GM21526 (cell line): Measurements from ENCODE around the gene TBXA2R.
A peak's percentile ranks its signal among the peaks of the same experiment; 100 is the strongest.
"Not testable (repeated sequence)": the region's sequence is repeated elsewhere in the genome, so short reads cannot be mapped to it uniquely, and the experiment has no call there.

Experiments used
- ATAC-seq: cut with Tn5 transposase; IDR thresholded peaks from one replicate; pipeline ENCODE4 v1.9.1; 2021; ENCODE audit warnings: moderate library complexity; ENCODE audit not compliant: unreplicated experiment, low FRiP score

Gene TBXA2R

GRCh38 chr19:3641515-3642269 is 35.0 kb upstream of the TBXA2R start:
- ATAC-seq, result no peak

GRCh38 chr19:3639479-3639878 is 32.8 kb upstream of the TBXA2R start:
- no peak for ATAC-seq

DNA sequence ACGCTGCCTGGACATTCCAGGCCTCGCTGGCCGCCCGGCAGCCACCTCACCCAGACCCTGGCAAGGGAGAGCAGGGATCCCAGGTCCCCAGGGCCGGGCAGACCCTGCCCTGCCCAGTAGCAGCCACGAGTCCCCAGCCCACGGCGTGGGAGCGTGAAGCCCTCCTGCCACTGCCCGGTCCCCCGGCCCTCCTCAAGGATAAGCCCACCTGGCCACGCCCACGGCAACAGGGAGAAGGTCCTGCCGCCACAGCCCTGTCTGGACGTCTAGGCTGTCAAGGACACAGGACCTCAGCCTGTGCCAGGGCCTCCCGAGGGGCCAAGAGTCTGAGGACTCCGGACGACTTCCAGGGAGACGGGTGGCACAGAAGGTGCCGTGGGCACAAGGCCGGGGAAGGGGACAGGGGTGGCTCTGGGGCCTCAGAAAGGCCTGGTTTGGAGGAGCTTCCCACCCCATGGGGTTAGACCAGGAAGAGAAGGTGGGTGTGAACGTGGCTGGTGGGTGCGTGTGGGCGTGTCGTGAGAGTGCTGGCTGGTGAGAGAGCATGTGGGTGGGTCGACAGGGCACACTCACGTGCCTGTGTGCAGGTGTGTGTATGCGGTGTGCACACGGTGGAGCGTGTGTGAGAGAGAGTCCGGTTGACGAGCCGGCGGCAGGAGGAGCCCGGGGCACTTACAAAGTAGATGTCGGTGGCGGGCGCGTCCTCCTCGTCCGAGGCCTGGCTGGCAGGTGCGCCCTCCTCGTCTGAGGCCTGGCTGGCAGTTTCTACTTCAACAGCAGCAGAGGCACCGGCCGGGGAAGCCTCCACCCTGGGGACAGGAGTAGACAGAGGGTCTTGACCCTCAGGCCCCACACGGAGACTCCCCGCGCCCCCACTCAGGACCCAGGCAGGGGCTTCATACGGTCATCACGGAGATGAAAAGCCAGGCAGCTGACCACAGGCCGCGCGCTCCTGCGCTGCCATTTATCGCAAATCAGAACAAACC is 31.8 kb upstream of the TBXA2R start:
- no peak for ATAC-seq

DNA sequence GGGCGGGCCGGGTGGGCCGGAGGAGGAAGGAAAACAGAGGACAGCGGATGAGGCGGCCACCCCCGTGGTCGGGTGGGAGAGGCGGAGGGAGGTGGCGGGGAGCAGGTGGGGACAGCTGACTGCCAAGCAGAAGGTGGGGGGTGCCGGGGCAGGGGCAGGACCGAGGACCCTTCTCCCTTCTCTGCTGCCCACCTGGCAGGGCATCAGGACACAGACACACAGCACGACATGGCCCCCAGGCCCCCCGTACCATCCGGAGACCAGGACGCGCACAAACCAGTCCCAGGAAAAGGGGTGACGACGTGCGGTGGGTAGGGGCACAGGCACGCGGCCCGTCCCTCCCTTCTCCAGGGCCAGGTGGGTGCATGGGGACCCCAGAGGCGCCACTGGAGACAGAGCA is 30.9 kb upstream of the TBXA2R start:
- no peak for ATAC-seq

GRCh38 chr19:3636962-3637361 is 30.3 kb upstream of the TBXA2R start:
- ATAC-seq, result no peak

- ATAC-seq, result no peak
Observed at GRCh38 chr19:3636506-3636905, 29.8 kb upstream of the TBXA2R start.

DNA sequence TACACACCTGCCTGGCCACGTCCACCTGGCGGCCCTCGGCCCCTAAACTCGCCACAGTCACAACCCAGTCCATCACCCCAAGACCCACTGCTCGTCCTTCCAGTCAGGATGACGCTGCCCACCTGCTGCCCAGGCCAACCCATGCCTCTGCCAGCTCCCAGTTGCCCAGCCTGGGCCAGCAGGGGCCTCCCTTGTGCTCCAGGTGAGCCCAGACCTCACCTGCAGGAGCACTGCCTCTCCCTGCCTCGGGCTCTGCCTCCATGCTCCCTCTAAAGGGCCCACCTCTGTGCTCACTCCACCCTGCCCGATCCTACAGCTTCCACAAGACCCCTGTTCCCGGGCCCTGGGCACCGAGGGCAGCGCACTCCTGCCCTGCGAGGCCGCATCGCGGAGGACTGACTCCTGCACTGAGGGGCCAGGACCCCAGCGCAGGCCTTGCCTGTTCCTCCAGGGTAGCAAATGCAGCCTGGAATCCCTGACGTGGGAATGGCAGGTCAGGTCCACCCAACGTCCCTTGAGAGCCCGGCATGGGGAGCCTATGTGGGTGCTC is 27.9 kb upstream of the TBXA2R start:
- no peak for ATAC-seq

DNA sequence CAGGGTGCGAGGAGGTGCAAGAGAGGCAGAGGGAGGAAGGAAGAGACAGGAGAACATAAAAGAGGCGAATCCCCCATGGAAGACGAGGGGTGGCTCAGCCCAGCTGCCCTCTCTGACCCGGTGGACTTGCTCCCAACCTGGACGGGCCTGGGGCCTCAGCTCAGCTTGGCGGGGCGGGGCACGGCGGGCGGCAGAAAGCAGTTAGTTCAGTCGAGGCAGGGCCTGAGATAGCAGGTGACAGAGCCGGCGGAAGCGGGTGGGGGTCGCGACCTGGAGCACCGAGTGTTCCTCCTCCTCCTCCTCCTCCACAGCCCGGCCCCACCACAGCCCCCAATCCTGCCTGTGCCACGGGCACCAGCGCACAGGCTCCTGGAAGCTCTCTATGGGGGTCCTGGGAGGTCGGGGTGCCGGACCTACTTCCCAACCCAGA is 26.9 kb upstream of the TBXA2R start:
- no peak for ATAC-seq

GRCh38 chr19:3632739-3633558 is 26.3 kb upstream of the TBXA2R start:
- ATAC-seq, result no peak

DNA sequence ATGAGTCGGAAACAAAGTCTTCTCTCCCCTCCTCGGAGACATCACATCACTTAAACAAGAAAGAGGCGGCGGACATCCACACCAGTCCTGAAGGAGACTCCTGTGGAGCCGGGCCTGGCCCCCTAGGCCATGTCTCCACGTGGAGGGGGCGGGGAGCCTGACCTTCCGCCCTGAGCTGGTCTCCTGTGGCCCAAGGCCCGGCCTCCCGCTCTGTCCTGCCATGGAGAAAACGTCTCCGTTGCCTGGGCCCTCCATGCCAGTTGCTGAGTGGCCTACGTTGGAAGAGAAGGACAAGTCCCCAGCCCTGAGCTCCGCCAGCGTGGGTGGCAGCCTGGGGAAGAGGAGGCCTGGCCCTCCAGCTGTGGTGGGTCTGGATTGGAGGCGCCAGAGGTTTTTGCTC is 25.4 kb upstream of the TBXA2R start:
- no peak for ATAC-seq

- ATAC-seq, result no peak
Observed at GRCh38 chr19:3631053-3631861, 24.6 kb upstream of the TBXA2R start.

DNA sequence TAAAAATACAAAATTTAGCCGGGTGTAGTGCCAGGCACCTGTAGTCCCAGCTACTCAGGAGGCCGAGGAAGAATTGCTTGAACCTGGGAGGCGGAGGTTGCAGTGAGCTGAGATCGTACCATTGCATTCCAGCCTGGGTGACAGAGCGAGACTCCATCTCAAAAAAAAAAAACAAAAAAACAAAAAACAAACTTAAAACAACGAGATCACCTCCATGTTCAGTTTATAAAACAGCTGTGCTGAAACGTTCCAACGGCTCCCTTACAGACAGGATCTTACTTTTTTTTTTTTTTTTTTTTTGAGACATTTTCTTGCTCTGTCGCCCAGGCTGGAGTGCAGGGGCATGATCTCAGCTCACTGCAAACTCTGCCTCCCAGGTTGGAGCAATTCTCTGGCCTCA is 22.1 kb upstream of the TBXA2R start:
- ATAC-seq, result not testable (repeated sequence)

DNA sequence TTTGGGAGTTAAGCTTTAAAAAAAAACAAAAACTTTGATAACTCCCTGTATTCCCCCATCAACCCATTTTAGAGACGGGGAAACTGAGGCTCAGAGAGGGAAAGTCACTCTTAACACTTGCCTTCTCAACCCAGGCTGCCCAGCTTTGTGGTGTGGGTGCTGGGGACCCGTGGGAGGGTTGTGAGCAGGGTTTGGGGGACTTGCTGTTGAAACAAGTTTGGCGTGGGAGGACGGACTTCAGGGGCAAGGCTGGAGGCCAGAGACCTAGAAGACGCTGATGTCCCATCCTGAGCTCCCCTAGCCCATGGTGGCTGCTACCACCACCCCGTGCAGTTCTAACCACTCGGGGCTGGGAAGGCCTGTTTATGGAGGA is 20.7 kb upstream of the TBXA2R start:
- ATAC-seq, result no peak

DNA sequence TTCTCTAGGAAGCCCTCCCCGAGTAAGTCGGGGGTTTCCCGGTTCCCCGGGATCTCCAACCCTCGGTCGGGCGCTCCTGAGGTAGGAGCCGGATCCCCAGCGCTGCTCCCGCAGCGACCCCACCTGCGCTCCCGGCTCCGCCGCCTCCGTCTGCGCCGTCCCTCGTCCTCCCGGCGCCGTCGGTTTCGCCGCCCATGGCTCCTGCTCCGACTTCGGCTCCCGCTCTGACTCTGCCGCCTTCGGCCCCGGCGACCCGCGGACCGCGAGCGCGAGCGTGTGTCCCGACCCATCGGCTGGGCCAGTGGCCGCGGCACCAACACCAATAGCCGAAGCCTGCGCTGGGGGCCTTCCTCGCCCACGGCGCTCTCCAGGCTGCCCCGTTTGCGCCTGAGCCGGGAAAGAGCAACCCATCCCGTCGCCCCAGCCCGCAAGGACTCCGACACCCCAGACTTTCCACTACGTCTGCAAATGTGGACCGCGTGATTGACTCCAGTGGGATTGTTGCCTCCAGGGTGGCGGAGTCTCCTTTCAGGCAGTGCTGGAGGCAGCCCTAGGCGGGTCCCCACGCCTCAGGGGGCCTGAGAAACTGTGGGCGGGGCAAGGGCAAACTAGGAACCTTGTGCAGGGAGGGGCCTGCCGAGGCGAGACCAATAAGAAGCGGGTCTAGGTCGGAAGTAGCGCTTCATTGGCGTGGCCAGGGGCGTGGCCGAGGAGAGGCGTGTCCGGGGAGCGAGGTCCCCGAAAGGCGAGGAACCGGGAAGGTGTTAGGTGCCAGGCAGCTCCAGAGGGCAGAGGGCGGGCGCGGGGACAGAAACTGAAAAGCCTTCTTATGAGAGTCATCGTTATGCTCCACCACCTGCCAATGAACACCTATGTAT is 20.0 kb upstream of the TBXA2R start, which contains the start of gene CACTIN:
Gene CACTIN, minus strand, starts transcription at position 318 of the 878 bp plus-strand sequence. Its CDS starts 28 bp downstream, at position 290.
- peak; percentile 76 for ATAC-seq

DNA sequence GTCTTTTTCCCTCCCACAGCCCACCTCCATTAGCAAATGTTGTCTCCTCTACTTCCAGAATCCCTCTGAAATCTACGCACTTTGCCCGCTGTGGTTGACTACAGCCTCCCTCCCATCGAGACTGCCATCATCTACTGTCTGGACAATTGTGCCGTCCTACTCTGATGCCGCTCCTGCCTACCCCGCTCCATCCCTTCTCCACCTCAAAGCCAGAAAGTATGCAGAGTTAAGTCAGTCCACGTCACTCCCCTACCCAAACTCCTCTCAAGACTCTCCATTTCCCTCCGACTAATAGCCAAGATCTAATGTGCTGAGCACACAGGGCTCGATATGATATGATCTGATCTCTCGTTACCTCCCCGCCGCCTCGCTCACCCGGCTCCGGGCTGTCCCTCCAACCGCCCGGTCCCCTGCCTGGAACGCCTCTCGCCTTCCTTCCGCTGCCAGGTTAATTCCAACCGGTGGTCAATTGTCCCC is 19.4 kb upstream of the TBXA2R start:
- no peak for ATAC-seq

DNA sequence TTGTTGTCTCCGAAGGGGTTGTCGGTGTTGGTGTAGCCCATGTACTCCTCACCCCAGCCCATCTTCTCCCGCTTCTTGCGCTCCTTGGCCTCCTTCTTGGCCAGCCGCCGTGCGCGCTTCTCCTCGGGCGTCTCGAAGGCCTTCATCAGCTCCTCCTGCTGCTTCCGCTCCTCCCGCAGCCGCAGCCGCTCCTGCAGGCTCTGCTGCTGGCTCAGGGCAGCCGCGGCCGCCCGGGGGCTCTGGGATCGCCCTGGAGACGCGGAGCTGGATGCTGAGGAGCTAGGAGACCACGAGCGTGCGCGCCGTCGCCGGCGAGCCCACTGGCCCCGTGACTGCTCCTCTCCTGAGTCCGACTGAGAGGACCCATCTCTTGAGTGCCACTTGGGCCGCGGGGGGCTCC is 17.0 kb upstream of the TBXA2R start:
- no peak for ATAC-seq

DNA sequence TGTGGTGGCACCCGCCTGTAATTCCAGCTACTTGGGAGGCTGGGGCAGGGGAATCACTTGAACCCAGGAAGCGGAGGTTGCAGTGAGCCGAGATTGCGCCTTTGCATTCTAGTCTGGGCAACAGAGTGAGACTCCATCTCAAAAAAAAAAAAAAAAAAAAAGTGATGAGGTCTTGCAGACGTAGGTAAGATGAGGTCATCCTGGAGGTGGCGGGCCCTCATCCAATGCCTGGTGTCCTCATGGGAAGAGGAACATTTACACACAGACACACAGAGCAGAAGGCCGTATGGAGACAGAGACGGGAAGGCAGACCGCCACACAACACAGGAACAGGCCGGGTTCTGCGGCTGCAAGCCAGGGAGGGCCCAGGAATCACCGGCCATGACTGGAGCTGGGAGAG is 15.5 kb upstream of the TBXA2R start:
- ATAC-seq, result no peak

DNA sequence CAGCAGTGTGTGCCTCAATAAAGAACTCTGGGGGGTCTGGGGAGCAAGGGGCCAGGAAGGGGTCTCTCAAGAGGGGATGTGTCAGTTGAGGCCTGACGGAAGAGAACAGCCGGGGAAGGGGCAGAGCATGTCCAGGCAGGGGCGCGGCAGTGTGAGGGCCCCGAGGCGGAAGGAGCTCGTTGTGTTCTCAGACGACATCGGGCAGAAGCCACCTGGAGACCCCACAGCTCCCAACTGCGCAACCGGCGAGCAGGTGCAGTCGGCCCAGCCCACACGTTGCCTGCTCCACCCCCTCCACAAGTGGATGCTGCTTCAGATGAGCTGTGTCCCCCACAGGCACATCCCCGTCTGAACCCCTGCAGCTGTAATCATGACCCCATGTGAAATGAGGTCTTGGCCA is 15.0 kb upstream of the TBXA2R start:
- ATAC-seq, result no peak
